Vagina (tissue), 2 donors: ENCODE data around the gene SRRD. TPM values are rescaled to one million over a fixed set of nuclear protein-coding genes. Genes with fewer than 3 reads are reported as not detected.
A peak's percentile ranks its signal among the peaks of the same experiment; 100 is the strongest.

Source experiments
- DNase-seq, 2 donors: peaks; one replicate each; pipeline ENCODE4 v3.0.0-alpha.2; 2017; ENCODE audit errors: extremely low spot score in 2 of 2
- H3K27ac ChIP-seq: fragments of 200-600 bp; sonication (generic); one replicate; pipeline ENCODE4 v1.5.1; 2019
- H3K27me3 ChIP-seq: fragments of 200-600 bp; sonication (generic); one replicate; pipeline ENCODE4 v1.5.1; 2019
- H3K36me3 ChIP-seq, 2 donors: fragments of 200-600 bp; sonication (generic); one replicate each; pipeline ENCODE4 v1.5.1; 2017 to 2019
- H3K4me1 ChIP-seq: fragments of 200-600 bp; sonication (generic); one replicate; pipeline ENCODE4 v1.5.1; 2019
- H3K4me3 ChIP-seq, 2 donors: fragments of 200-600 bp; sonication (generic); 1 replicate in 1 of 2; 2 replicates in 1 of 2; pipeline ENCODE4 v1.5.1; 2016 to 2019
- H3K9me3 ChIP-seq: fragments of 200-600 bp; sonication (generic); one replicate; pipeline ENCODE4 v1.5.1; 2019
- CTCF ChIP-seq, 3 experiments: fragments of 450-650 bp in 2 of 3; fragments of 200-600 bp in 1 of 3; sonication (generic) in 1 of 3; IDR thresholded peaks; one replicate each; pipeline ENCODE4 v1.5.1; 2017 to 2019; ENCODE audit warnings: antibody characterized with exemption in 3 of 3, mild to moderate bottlenecking in 2 of 3, moderate library complexity in 2 of 3
- POLR2A ChIP-seq, 2 donors: fragments of 450-650 bp; IDR thresholded peaks; one replicate each; pipeline ENCODE4 v1.6.1; 2017; ENCODE audit warnings: antibody characterized with exemption in 2 of 2, mild to moderate bottlenecking in 2 of 2, moderate library complexity in 2 of 2
- POLR2AphosphoS5 ChIP-seq, 2 donors: sonication (generic); formaldehyde crosslinking; IDR thresholded peaks; one replicate each; pipeline ENCODE4 v1.9.0; 2017; ENCODE audit warnings: antibody characterized with exemption in 2 of 2, mild to moderate bottlenecking in 2 of 2, low read depth in 1 of 2; ENCODE audit not compliant: insufficient read depth in 1 of 2
- intact Hi-C: fragments of 100-400 bp; cut with DNase I; formaldehyde crosslinking; loops from one replicate; pipeline ENCODE4 v1.15.1; 2023
- total RNA-seq: library from RNA; depleted of rRNA; stranded (reverse); fragments of >200 nt; gene quantifications from one replicate; pipeline ENCODE4 v1.2.3, GENCODE V29; 2016

SRRD gene
- total RNA-seq, 1 donor from 2014 or later: 11.0 TPM

GRCh38 chr22:26471522-26471921 is 12.2 kb upstream of the SRRD start:
- Histone ChIP-seq H3K9me3 (no peaks in the 10 kb centered on the region), H3K4me1 (no peaks in the 10 kb centered on the region), H3K4me3 (no peak overlapping the region), H3K27me3 (no peaks in the 10 kb centered on the region), H3K27ac (no peak overlapping the region), H3K36me3 (peaks cover 0 to 78% of the 10 kb centered on the region in 2 donors)
- DNase-seq: no peak
- TF ChIP-seq CTCF (IDR thresholded peaks at IDR 0.05): no peak
- TF ChIP-seq POLR2A (IDR thresholded peaks at IDR 0.05): no peak
- peak in 1 of 2 donors; percentile 26 for TF ChIP-seq POLR2AphosphoS5 (IDR thresholded peaks at IDR 0.05; ENCODE audit: insufficient read depth in 1 of 2, low read depth in 1 of 2)
- intact Hi-C loops: no loop called here

GRCh38 chr22:26474682-26475081 is 9.0 kb upstream of the SRRD start:
- H3K27ac ChIP-seq: no peak overlapping the region
- intact Hi-C loops: no loop called here
- no peaks in the 10 kb centered on the region for H3K9me3 ChIP-seq
- no peaks in the 10 kb centered on the region for H3K27me3 ChIP-seq
- TF ChIP-seq POLR2A (IDR thresholded peaks at IDR 0.05) (no peak), CTCF (IDR thresholded peaks at IDR 0.05) (no peak), POLR2AphosphoS5 (IDR thresholded peaks at IDR 0.05; ENCODE audit: insufficient read depth in 1 of 2, low read depth in 1 of 2) (no peak)
- H3K36me3 ChIP-seq: peaks cover 0 to 62% of the 10 kb centered on the region in 2 donors
- peaks cover 12% of the 10 kb centered on the region for H3K4me1 ChIP-seq
- DNase-seq: no peak
- H3K4me3 ChIP-seq: no peak overlapping the region

GRCh38 chr22:26476705-26477340 is 6.9 kb upstream of the SRRD start:
- no peaks in the 10 kb centered on the region for H3K9me3 ChIP-seq
- H3K36me3 ChIP-seq: peaks cover 0 to 40% of the 10 kb centered on the region in 2 donors
- no peak for DNase-seq
- H3K27ac ChIP-seq: no peak overlapping the region
- peaks cover 34% of the 10 kb centered on the region for H3K4me1 ChIP-seq
- intact Hi-C loops: no loop called here
- H3K4me3 ChIP-seq: no peak overlapping the region
- TF ChIP-seq POLR2A (IDR thresholded peaks at IDR 0.05) (no peak), POLR2AphosphoS5 (IDR thresholded peaks at IDR 0.05; ENCODE audit: insufficient read depth in 1 of 2, low read depth in 1 of 2) (no peak), CTCF (IDR thresholded peaks at IDR 0.05) (no peak)
- no peaks in the 10 kb centered on the region for H3K27me3 ChIP-seq

- Histone ChIP-seq H3K4me3 (no peak overlapping the region), H3K27ac (no peak overlapping the region), H3K36me3 (peaks cover 0 to 35% of the 10 kb centered on the region in 2 donors), H3K27me3 (no peaks in the 10 kb centered on the region), H3K4me1 (peaks cover 39% of the 10 kb centered on the region), H3K9me3 (no peaks in the 10 kb centered on the region)
- DNase-seq: no peak
- TF ChIP-seq POLR2A (IDR thresholded peaks at IDR 0.05) (no peak), CTCF (IDR thresholded peaks at IDR 0.05) (no peak), POLR2AphosphoS5 (IDR thresholded peaks at IDR 0.05; ENCODE audit: insufficient read depth in 1 of 2, low read depth in 1 of 2) (no peak)
- intact Hi-C loops: no loop called here
Measured at GRCh38 chr22:26477341-26477731, 6.3 kb upstream of the SRRD start.

- TF ChIP-seq POLR2AphosphoS5 (IDR thresholded peaks at IDR 0.05; ENCODE audit: insufficient read depth in 1 of 2, low read depth in 1 of 2) (no peak), CTCF (IDR thresholded peaks at IDR 0.05) (no peak), POLR2A (IDR thresholded peaks at IDR 0.05) (no peak)
- no peak for DNase-seq
- H3K9me3 ChIP-seq: no peaks in the 10 kb centered on the region
- intact Hi-C loops: no loop called here
- no peak overlapping the region for H3K27ac ChIP-seq
- H3K36me3 ChIP-seq: peaks cover 0 to 25% of the 10 kb centered on the region in 2 donors
- peak overlapping the region in 1 of 2 donors; percentile 1 for H3K4me3 ChIP-seq
- no peaks in the 10 kb centered on the region for H3K27me3 ChIP-seq
- H3K4me1 ChIP-seq: peaks cover 52% of the 10 kb centered on the region
Measured at GRCh38 chr22:26479043-26479791, 4.5 kb upstream of the SRRD start.
